Motor neuron (in vitro differentiated cells): ENCODE measurements around the gene HOXC12. TPM values are rescaled to one million over a fixed set of nuclear protein-coding genes. Genes with fewer than 3 reads are reported as not detected.

Experiments used
- ATAC-seq, 8 experiments: fragments of 200-7000 bp; cut with Tn5 transposase; replicated peaks in 6 of 8; 2 replicates each; pipeline ENCODE4 v1.8.0; 2021; ENCODE audit warnings: mild to moderate bottlenecking in 8 of 8, moderate library complexity in 8 of 8
- H3K27ac ChIP-seq, 2 donors: fragments of 250-450 bp; sonication (Bioruptor Pico); 2 replicates each; pipeline ENCODE4 v1.9.0; 2021; ENCODE audit warnings: antibody characterized with exemption in 2 of 2, mild to moderate bottlenecking in 2 of 2, moderate library complexity in 1 of 2
- H3K4me1 ChIP-seq, 2 donors: fragments of 250-450 bp; sonication (Bioruptor Pico); replicated peaks in 1 of 2; 2 replicates each; pipeline ENCODE4 v1.6.1; 2021; ENCODE audit warnings: antibody characterized with exemption in 2 of 2, mild to moderate bottlenecking in 2 of 2, moderate library complexity in 1 of 2
- H3K4me3 ChIP-seq, 5 donors: fragments of 250-450 bp; sonication (Bioruptor Pico); 2 replicates each; pipeline ENCODE4 v1.9.0; 2021; ENCODE audit warnings: antibody characterized with exemption in 5 of 5, mild to moderate bottlenecking in 5 of 5, moderate library complexity in 4 of 5
- WGBS, 10 experiments: fragments of 450-650 bp; shearing (Covaris generic); methylation state at CpG; one replicate each; pipeline ENCODE4 v1.0.0; 2022; 5-methylcytosine and 5-hydroxymethylcytosine counted together
- in situ Hi-C, 9 experiments: fragments of 400-800 bp; cut with MboI; loops; one replicate each; pipeline ENCODE4 v1.15.0; 2021; ENCODE audit warnings: low sequenced_read_pairs in 9 of 9, low pct_unique_long_range_greater_than_20kb in 2 of 9; ENCODE audit not compliant: unreplicated experiment in 9 of 9
- total RNA-seq, 8 experiments: library from RNA; unstranded; fragments of 300-600 nt; gene quantifications; 2 replicates each; pipeline versions ENCODE4 v1.2.3 to v1.2.4, GENCODE V29; 2022

HOXC12 gene
- total RNA-seq, 8 experiments from 2014 or later: 0.13 to 5.2 (median 0.34) TPM; not detected in 2

DNA sequence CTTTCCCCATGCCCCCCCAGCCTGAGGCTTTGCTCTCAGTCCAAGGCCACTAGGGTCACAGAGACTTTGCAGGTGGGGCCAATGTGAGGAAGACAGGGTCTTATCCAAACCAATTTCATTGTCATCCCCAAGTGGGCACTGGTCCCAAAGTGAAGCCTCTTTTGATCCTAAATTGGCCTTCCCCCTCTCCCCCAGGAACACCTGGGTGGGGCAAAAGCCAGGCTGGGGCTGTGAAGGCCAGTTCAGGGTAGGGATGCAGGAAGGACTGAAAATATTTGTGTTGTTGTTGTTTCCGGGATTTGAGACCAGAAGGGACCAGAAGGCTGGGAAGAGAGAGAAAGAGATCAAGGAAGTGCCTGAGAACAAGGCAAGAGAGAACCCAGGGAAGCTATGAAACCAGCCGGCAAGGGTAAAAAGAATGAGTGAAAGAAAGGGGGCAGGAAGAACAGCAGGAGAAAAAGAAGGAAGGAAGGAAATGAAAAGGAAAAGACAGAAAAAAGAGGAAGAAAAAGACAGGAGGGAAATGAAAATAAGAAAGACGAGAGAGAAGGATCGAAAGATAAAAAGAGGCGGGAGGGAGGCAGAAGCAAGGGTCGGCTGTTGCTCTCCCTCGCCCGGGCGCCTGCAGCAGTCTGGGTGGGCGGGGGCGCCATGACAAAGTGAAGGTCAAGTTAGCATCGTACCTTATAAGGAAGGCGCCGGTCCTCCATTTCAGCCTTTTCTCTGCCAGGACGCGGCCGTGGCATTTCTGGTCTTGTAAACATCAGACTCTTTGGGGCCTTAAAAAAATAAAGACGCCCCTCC lies 10.8 kb downstream of the HOXC12 start:
- in situ Hi-C loops: no loop called here
- H3K4me3 ChIP-seq: no peak overlapping the region
- ATAC-seq: peak in 1 of 8 experiments; percentile 66
- peaks cover 0 to 6% of the 10 kb centered on the region in 2 donors for H3K4me1 ChIP-seq
- WGBS, 10 experiments: 0 to 20% (median 6%) methylated on average over 4 to 15 of the region's 18 CpGs
- H3K27ac ChIP-seq: no peak overlapping the region

DNA sequence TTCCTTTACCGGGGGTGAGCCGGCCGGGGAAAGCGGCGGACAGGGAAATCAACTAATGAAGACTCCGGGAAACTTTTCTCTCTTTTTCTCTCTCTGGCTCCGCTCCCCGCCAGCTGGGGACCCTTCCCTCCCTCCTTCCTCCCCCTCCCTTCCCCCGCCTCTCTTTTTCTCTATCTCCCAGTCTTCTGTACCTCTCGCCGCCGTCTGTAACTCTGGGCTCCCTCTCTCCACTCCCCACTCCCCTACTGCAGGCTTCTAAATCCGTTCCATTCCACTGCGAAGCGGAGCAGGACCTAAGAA lies 11.3 kb downstream of the HOXC12 start:
- WGBS, 10 experiments: 0 to 40% (median 0%) methylated on average over 1 to 3 of the region's 15 CpGs; no CpG with 5 or more reads in 5 of the 10 experiments
- in situ Hi-C loops: no loop called here
- Histone ChIP-seq H3K4me1 (peaks cover 0 to 5% of the 10 kb centered on the region in 2 donors), H3K27ac (no peak overlapping the region), H3K4me3 (no peak overlapping the region)
- peak in 1 of 8 experiments; percentile 27 for ATAC-seq

DNA sequence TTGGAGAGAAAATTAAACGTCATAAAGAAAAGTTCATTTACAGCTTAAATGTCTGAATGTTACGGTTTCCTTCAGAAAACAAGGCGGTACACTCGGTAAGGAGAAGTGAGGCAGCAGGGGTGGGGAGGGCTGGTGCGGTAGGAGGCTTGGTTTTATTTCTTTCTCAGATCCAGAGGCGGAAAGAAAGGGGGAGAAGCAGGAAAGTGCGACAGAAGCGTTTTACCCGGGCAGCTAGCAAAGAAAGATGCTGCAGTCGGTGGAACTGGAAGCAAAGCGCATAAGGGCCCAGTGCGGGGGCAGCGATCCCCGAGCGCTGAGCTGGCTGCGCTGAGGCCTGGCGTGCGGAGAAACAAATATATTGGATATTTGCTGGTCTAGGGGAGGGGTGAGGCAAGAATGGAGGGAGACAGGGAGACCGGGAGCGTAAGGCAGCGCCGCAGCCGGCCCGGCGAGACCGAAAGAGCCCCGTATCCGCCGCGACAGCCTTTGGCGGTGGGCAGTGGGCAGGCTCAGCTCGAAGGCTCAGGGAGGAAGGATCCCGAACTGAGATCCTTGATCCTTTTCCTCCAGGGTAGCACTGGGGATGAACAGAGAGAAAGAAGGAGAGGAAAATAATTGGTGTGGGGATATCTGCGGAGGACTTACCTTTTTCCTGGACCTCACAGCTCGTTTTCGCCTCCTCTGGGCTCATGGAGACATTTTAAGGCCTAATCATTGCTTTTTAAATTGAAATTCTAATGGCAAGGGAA lies 11.9 kb downstream of the HOXC12 start:
- in situ Hi-C loops: no loop called here
- H3K4me3 ChIP-seq: no peak overlapping the region
- no peak overlapping the region for H3K27ac ChIP-seq
- H3K4me1 ChIP-seq: peaks cover 0 to 4% of the 10 kb centered on the region in 2 donors
- WGBS, 10 experiments: 0 to 78% (median 6%) methylated on average over 1 to 27 of the region's 36 CpGs; no CpG with 5 or more reads in 1 of the 10 experiments
- peak in 6 of 8 experiments; percentile 16 to 59 (median 42) for ATAC-seq

DNA sequence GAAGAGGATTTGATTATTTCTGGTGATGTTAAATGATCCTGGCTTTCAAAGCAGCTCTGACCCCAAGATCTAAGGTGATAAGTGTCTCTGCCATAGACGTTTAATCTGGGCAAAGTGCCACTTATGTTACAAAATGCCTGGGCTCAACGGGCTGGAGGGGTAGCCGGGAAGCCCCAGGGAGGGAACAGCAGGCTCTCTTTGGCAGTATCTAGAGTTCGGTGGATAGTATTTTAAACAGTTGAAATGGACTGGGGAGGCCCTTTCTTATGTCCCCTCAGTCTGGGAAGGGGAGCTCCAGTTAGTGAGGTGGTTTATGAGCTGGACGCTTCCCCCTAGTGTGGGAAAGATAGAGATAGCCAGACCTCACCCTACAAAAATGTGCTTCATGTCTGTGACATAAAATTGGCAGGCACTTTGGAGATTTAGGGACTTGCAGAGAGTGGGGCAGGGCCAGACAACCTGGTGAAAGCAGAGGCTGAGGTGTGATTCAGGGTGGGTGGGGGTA lies 12.8 kb downstream of the HOXC12 start:
- 0 to 40% (median 13%) methylated on average over 1 to 4 of the region's 5 CpGs; no CpG with 5 or more reads in 4 of the 10 experiments for WGBS, 10 experiments
- Histone ChIP-seq H3K4me3 (no peak overlapping the region), H3K27ac (no peak overlapping the region), H3K4me1 (peaks cover 0 to 4% of the 10 kb centered on the region in 2 donors)
- ATAC-seq: no peak
- in situ Hi-C loops: no loop called here

DNA sequence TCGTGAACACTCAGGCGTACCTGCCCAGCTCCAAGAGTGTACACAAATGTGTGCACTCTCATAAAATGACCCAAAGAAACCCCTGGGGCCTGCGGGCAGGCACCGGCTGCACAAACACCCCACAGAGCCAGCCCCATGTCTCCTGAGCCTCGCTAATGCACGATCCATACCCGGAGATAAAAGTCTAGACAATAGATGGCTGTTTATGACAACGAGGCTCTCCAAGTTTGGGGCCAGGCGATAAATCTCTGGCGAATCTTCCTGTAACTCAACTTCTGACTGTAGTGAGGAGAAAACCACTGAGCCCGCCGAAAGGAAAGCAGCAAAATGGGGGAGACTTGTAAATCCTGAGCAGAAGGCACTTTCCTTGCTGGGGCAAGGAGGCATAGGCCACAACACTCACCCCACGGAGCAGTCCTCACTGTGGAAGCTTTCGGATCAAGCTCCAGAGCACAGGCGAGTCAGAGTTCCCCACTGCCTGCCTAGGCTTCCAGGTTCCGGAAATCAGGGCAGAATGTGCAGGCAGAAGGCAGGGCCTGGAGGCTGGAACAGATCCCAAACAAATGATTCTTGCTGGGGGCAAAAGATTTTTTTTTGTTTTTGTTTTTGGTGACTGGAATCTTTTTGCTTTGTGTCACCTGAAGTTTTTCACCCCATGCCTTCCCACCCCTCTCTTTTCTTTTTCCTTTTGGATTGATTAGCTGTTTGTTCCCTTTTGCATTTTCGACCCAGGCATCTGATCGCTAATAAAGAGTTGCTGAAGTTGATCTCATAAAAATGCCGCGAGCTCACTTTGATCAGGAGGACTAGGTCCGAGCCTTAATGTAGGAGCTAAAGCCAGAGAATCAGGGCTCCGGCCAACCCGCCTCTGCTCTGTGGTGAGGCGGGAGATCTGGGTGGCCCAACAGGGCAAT lies 13.8 kb downstream of the HOXC12 start:
- Histone ChIP-seq H3K4me1 (peaks cover 0 to 4% of the 10 kb centered on the region in 2 donors), H3K4me3 (no peak overlapping the region), H3K27ac (no peak overlapping the region)
- in situ Hi-C loops: no loop called here
- no peak for ATAC-seq
- 0 to 86% (median 22%) methylated on average over 1 to 21 of the region's 24 CpGs for WGBS, 10 experiments

DNA sequence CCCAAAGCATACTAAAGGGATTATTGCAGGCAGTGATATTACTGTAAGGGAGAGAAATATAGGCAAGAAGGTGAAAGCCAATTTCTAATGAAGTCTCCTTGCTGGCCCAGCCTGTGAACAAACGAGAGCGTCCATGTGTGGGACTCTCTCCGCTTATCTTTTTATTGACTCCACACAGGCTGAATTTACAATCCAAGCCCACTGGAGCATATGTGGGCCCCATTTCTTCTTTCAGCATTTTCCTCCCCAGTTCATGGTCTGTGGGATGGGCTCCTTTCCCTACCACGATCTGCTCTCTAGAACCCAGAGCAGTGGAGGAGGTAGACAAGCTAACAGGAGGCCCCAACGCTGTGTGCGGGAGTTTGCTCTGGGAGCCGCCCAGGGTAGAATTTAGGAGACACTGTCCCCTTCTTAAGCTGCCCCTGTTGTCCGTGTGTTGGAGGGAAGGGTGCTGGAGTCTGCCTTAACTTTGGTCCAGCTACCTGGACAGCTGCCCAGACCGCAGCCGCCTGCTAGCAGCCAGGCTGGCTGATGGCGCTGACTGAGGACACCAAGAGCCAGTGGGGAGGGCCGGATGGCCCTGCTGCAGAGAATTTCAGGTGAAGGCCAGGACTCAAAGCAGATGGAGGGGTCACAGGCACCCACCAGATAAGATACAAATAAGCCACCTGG lies 15.0 kb downstream of the HOXC12 start:
- in situ Hi-C loops: no loop called here
- Histone ChIP-seq H3K4me1 (peaks cover 0 to 4% of the 10 kb centered on the region in 2 donors), H3K27ac (no peak overlapping the region), H3K4me3 (no peak overlapping the region)
- no peak for ATAC-seq
- 0 to 87% (median 46%) methylated on average over 1 to 12 of the region's 12 CpGs; no CpG with 5 or more reads in 2 of the 10 experiments for WGBS, 10 experiments

DNA sequence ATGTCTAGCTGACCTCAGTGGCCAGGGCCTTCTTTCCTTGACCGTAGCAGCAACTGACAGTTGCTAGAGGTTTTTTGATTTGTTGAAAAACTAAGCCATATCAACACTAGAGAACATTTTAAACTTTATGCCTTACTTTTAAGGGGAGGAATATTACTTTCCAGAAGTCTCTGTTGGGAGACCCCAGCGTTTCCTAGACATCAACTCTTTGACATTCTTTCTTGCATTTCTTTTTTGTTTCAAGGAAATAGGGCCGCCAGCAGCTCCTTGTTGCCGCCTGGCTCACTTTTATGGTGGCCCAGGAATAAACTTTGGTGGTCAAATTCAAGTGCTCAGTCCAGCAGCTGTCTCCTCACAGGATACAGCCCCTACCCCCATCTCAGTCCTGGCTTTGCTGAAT lies 15.7 kb downstream of the HOXC12 start:
- no peak overlapping the region for H3K27ac ChIP-seq
- no peak for ATAC-seq
- in situ Hi-C loops: no loop called here
- WGBS, 10 experiments: 0 to 85% (median 20%) methylated on average over 1 to 4 of the region's 4 CpGs; no CpG with 5 or more reads in 1 of the 10 experiments
- peaks cover 0 to 7% of the 10 kb centered on the region in 2 donors for H3K4me1 ChIP-seq
- no peak overlapping the region for H3K4me3 ChIP-seq

DNA sequence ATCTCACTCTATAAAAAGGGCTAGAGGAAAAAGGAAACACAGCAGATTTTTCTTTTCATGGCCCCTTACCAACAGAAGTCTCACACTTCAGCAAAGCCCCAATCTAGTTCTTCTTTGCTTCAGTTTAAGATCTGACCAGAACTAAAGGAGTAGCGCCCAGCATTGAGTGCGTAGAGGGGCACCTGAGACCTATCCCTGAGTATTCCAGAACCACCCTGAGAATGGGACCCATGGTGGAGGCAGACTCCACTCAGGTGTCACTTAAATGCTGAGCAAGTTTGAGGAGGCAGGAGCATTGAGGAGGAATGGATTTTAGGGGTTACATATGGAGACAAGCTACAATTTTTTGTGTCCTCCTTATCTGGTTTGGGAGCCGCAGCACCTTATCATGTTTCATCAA lies 16.4 kb downstream of the HOXC12 start:
- 31 to 77% (median 68%) methylated on average over 1 to 3 of the region's 3 CpGs; no CpG with 5 or more reads in 4 of the 10 experiments for WGBS, 10 experiments
- H3K4me3 ChIP-seq: no peak overlapping the region
- H3K27ac ChIP-seq: no peak overlapping the region
- in situ Hi-C loops: no loop called here
- ATAC-seq: no peak
- peaks cover 0 to 7% of the 10 kb centered on the region in 2 donors for H3K4me1 ChIP-seq

DNA sequence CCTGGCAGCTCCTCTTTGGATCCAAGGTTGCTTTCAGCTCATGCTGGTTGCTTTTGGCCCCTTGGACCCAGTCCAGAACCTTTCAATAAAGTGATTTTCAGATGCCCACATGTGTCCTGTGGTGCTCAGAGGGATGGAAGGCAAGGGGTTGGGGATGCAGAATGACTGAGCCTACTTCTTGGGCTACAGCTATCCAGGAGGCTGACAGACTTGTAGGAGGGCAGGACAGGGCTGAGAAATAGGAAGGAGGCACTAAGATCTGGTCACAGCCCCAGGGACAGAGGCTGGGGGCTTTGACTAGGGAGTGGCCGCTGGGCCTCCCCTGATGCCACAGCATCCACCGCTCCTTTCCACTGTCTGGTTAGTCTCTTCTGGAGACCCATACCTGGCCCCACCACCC lies 17.0 kb downstream of the HOXC12 start:
- no peak overlapping the region for H3K27ac ChIP-seq
- 0 to 40% methylated on average over 1 of the region's 2 CpGs; no CpG with 5 or more reads in 8 of the 10 experiments for WGBS, 10 experiments
- in situ Hi-C loops: no loop called here
- H3K4me3 ChIP-seq: no peak overlapping the region
- ATAC-seq: no peak
- H3K4me1 ChIP-seq: peaks cover 0 to 4% of the 10 kb centered on the region in 2 donors

DNA sequence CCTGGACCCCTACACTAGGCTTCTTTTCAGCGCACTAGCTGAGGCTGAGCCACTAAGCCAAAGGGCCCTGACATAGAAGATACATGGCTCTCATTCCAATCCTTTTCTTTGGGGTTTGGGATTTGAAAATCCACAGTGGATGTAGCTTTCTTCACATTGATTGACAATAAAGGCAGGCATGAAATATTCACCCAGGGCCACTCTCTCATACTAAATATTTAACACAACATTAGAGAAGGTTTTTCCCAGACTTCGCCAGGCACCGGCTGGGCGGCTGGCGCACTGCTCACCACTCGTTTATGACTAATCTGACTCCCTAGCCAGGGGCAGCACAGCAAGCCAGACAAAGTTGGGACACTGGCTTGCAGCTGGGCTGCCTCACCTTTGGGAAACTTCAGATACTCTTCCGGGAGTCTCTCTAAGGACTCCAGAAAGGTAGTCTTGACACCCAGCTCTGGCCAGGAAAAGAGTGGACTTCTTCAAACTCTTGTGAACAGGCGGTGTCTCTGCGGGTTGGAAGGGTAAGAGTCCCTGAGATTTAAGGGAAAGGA lies 17.5 kb downstream of the HOXC12 start:
- Histone ChIP-seq H3K4me1 (peaks cover 0 to 4% of the 10 kb centered on the region in 2 donors), H3K27ac (no peak overlapping the region), H3K4me3 (no peak overlapping the region)
- WGBS, 10 experiments: 0 to 100% (median 23%) methylated on average over 1 to 7 of the region's 9 CpGs; no CpG with 5 or more reads in 4 of the 10 experiments
- ATAC-seq: peak in 1 of 8 experiments; percentile 2
- in situ Hi-C loops: no loop called here

DNA sequence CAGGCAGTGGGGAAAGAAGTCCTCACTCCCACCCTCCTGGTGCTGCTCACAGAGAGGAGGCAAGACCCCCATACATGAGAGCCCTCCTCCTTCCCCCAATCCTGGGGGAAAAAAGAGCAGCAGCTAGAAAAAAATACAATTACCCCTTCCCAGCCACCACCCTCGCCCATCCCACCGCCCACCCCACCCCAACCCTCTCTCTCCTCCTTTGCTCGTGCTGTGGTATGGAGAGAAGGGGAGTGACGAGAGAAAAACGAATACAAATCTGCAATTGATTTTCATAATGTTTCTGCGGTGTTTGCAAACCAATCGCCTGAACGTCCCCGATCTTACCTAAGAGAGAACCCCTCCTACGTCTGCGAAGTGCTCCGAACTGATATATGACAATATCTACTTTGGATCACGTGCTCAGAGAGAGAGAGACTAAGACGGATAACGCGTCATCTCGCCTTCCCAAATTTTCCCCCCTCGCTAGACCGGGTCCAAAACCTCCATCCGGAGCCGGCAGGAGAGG lies 18.1 kb downstream of the HOXC12 start, which contains the start of gene HOXC11:
TSS of gene HOXC11 (plus strand) at position 405 of the 514 bp plus-strand sequence. CDS start 116 bp downstream, outside the sequence.
- Histone ChIP-seq H3K27ac (no peak within 1 kb of the TSS), H3K4me3 (no peak within 1 kb of the TSS), H3K4me1 (peaks cover 0 to 4% of the 10 kb centered on the region in 2 donors)
- WGBS, 10 experiments: 0 to 10% (median 5%) methylated on average over 2 to 13 of the region's 21 CpGs; no CpG with 5 or more reads in 6 of the 10 experiments
- in situ Hi-C loops: no loop called here
- ATAC-seq: peak in 1 of 8 experiments; percentile 23
